GM21723 (cell line): ENCODE results near the gene CSNK1D.

Experiments
- ATAC-seq: cut with Tn5 transposase; IDR thresholded peaks from one replicate; pipeline ENCODE4 v1.9.1; 2021; ENCODE audit warnings: mild to moderate bottlenecking, moderate library complexity; ENCODE audit not compliant: unreplicated experiment

CSNK1D gene

GRCh38 chr17:82230609-82231311, 42.7 kb downstream of the CSNK1D start:
- peak; percentile 31 for ATAC-seq

GRCh38 chr17:82229698-82230608, 43.5 kb downstream of the CSNK1D start:
- ATAC-seq: no peak

- ATAC-seq: peak; percentile 47
These were observed 44.4 kb downstream of the CSNK1D start, which contains the start of gene SLC16A3 for GRCh38 chr17:82228842-82229697. TSS of gene SLC16A3 (plus strand) at chr17:82229042. CDS start at chr17:82236009, 6,967 bp downstream.

GRCh38 chr17:82228278-82228841, 45.1 kb downstream of the CSNK1D start:
- peak; percentile 36 for ATAC-seq

- no peak for ATAC-seq
These were observed 45.7 kb downstream of the CSNK1D start for GRCh38 chr17:82227629-82228277.

- ATAC-seq: no peak
These were observed 46.5 kb downstream of the CSNK1D start for GRCh38 chr17:82226809-82227628.

- ATAC-seq: no peak
These were observed 47.2 kb downstream of the CSNK1D start for GRCh38 chr17:82226146-82226808.

- ATAC-seq: no peak
These were observed 48.0 kb downstream of the CSNK1D start for GRCh38 chr17:82225368-82226029.

- ATAC-seq: no peak
These were observed 48.8 kb downstream of the CSNK1D start for GRCh38 chr17:82224666-82225065.

- ATAC-seq: no peak
These were observed 50.0 kb downstream of the CSNK1D start for GRCh38 chr17:82223517-82223916.

- ATAC-seq: no peak
These were observed 50.7 kb downstream of the CSNK1D start for GRCh38 chr17:82222816-82223215.

GRCh38 chr17:82221341-82221902, 52.1 kb downstream of the CSNK1D start:
- ATAC-seq: no peak

GRCh38 chr17:82219753-82220709, 53.5 kb downstream of the CSNK1D start:
- no peak for ATAC-seq

- no peak for ATAC-seq
These were observed 54.4 kb downstream of the CSNK1D start for GRCh38 chr17:82219083-82219482.

- no peak for ATAC-seq
These were observed 55.0 kb downstream of the CSNK1D start for GRCh38 chr17:82218349-82219075.
